MM.1S (cell line): ENCODE data around the gene PARP16.

Source experiments
- DNase-seq: peaks from one replicate; pipeline ENCODE4 v3.0.0-alpha.2; 2015
- H2AFZ ChIP-seq: fragments of 300-600 bp; sonication (generic); 2 replicates; pipeline ENCODE4 v1.6.0; 2016; ENCODE audit warnings: antibody characterized with exemption, low read length
- H3F3A ChIP-seq: fragments of 300-600 bp; sonication (generic); 2 replicates; pipeline ENCODE4 v1.6.1; 2016; ENCODE audit warnings: mild to moderate bottlenecking, antibody characterized with exemption, low read length, moderate library complexity, mixed read lengths; ENCODE audit not compliant: insufficient read depth
- H3K27ac ChIP-seq: fragments of 300-600 bp; sonication (generic); 2 replicates; pipeline ENCODE4 v1.5.1; 2016; ENCODE audit warnings: mild to moderate bottlenecking, low read length
- H3K27me3 ChIP-seq: fragments of 300-600 bp; sonication (generic); replicated peaks from 2 replicates; pipeline ENCODE4 v1.6.0; 2016; ENCODE audit warnings: low read length; ENCODE audit not compliant: insufficient read depth
- H3K36me3 ChIP-seq: fragments of 300-600 bp; sonication (generic); replicated peaks from 2 replicates; pipeline ENCODE4 v1.6.1; 2016; ENCODE audit warnings: mild to moderate bottlenecking, low read length, mixed read lengths; ENCODE audit not compliant: insufficient read depth
- H3K4me1 ChIP-seq: fragments of 300-600 bp; sonication (generic); 2 replicates; pipeline ENCODE4 v1.6.1; 2016; ENCODE audit warnings: low read length, mixed read lengths
- H3K4me2 ChIP-seq: fragments of 300-600 bp; sonication (generic); 2 replicates; pipeline ENCODE4 v1.6.0; 2016; ENCODE audit warnings: low read depth, low read length
- H3K4me3 ChIP-seq: fragments of 300-600 bp; sonication (generic); 2 replicates; pipeline ENCODE4 v1.5.1; 2016; ENCODE audit warnings: low read length, mixed read lengths
- H3K79me2 ChIP-seq: fragments of 300-600 bp; sonication (generic); 2 replicates; pipeline ENCODE4 v1.6.1; 2016; ENCODE audit warnings: mixed run types, low read length, mixed read lengths
- H3K9ac ChIP-seq: fragments of 300-600 bp; sonication (generic); 2 replicates; pipeline ENCODE4 v1.6.1; 2016; ENCODE audit warnings: low read length, mixed read lengths
- H3K9me2 ChIP-seq: fragments of 300-600 bp; sonication (generic); replicated peaks from 2 replicates; pipeline ENCODE4 v1.6.1; 2016; ENCODE audit warnings: mild to moderate bottlenecking, low read length, mixed read lengths; ENCODE audit not compliant: insufficient read depth
- H3K9me3 ChIP-seq: fragments of 300-600 bp; sonication (generic); replicated peaks from 2 replicates; pipeline ENCODE4 v1.6.1; 2016; ENCODE audit warnings: mild to moderate bottlenecking, low read length, mixed read lengths; ENCODE audit not compliant: insufficient read depth
- H4K20me1 ChIP-seq: fragments of 300-600 bp; sonication (generic); 2 replicates; pipeline ENCODE4 v1.6.1; 2016; ENCODE audit warnings: mild to moderate bottlenecking, low read length, moderate library complexity, mixed read lengths; ENCODE audit not compliant: insufficient read depth
- EZH2 ChIP-seq: fragments of 300-600 bp; sonication (generic); optimal IDR thresholded peaks from 2 replicates; pipeline ENCODE3; 2017; ENCODE audit warnings: low read depth, mild to moderate bottlenecking, antibody characterized with exemption, low read length, mixed read lengths
- EZH2phosphoT487 ChIP-seq: fragments of 300-600 bp; sonication (generic); IDR thresholded peaks from 2 replicates; pipeline ENCODE4 v1.6.1; 2018; ENCODE audit warnings: antibody characterized with exemption, low read length
- TF ChIP-seq, protein P1 (sequence below): fragments of 300-600 bp; sonication (generic); IDR thresholded peaks from 2 replicates; pipeline ENCODE4 v1.5.1; 2016; ENCODE audit warnings: antibody characterized with exemption, low read length, mixed read lengths

Gene PARP16

DNA sequence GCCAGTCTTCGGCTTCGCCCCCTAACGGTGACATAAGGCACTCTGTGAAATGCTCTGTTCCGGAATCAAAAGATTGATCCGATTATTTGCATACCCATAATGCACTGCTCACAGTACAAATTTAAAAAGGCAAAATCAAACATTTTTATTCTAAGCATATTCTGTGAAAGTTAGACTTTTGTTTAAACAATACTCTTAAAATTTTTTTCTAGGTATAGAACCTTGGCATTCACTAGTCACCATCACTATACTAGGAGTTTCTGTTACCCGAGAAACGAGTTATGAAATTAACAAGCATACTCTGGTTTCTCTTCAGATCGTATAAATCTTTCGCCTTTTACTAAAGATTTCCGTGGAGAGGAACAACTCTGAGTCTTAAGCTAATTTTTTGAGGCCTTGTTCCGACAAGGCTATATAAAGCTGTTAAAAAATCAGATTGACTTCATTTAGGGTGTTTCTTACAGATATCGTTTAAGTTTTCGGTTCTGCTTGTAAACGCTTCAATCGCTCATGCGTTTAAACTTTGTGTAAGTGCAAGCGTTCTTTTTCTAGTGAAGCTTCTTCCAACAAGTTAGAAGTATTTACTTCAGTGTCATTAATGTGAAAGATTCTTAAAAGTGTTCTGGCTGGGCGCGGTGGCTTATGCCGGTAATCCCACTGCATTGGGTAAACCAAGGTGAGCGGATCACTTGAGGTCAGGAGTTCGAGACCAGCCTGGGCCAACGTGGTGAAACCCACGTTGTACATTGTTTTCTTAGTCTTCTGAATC lies 17.9 kb upstream of the PARP16 start, which contains the start of gene RNU5B-1:
RNU5B-1 (plus strand) TSS at position 297 of the 769 bp plus-strand sequence.
- Histone ChIP-seq H3K27ac (peak within 1 kb of the TSS; percentile 65), H3K79me2 (no peaks in the 10 kb centered on the region), H3K4me2 (peak within 1 kb of the TSS; percentile 93), H3K4me3 (peak within 1 kb of the TSS; percentile 66), H3K27me3 (no peaks in the 10 kb centered on the region), H2AFZ (peak within 1 kb of the TSS; percentile 83), H3K9ac (peak within 1 kb of the TSS; percentile 72), H4K20me1 (no peaks in the 10 kb centered on the region), H3F3A (peaks cover 28% of the 10 kb centered on the region), H3K9me2 (no peaks in the 10 kb centered on the region), H3K9me3 (no peaks in the 10 kb centered on the region), H3K36me3 (no peaks in the 10 kb centered on the region), H3K4me1 (no peaks in the 10 kb centered on the region)
- peak; percentile 98 for DNase-seq
- TF ChIP-seq EZH2phosphoT487 (no peak), EZH2 (no peak)
- TF ChIP-seq, protein P1, sequence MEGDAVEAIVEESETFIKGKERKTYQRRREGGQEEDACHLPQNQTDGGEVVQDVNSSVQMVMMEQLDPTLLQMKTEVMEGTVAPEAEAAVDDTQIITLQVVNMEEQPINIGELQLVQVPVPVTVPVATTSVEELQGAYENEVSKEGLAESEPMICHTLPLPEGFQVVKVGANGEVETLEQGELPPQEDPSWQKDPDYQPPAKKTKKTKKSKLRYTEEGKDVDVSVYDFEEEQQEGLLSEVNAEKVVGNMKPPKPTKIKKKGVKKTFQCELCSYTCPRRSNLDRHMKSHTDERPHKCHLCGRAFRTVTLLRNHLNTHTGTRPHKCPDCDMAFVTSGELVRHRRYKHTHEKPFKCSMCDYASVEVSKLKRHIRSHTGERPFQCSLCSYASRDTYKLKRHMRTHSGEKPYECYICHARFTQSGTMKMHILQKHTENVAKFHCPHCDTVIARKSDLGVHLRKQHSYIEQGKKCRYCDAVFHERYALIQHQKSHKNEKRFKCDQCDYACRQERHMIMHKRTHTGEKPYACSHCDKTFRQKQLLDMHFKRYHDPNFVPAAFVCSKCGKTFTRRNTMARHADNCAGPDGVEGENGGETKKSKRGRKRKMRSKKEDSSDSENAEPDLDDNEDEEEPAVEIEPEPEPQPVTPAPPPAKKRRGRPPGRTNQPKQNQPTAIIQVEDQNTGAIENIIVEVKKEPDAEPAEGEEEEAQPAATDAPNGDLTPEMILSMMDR, result peak; percentile 94

DNA sequence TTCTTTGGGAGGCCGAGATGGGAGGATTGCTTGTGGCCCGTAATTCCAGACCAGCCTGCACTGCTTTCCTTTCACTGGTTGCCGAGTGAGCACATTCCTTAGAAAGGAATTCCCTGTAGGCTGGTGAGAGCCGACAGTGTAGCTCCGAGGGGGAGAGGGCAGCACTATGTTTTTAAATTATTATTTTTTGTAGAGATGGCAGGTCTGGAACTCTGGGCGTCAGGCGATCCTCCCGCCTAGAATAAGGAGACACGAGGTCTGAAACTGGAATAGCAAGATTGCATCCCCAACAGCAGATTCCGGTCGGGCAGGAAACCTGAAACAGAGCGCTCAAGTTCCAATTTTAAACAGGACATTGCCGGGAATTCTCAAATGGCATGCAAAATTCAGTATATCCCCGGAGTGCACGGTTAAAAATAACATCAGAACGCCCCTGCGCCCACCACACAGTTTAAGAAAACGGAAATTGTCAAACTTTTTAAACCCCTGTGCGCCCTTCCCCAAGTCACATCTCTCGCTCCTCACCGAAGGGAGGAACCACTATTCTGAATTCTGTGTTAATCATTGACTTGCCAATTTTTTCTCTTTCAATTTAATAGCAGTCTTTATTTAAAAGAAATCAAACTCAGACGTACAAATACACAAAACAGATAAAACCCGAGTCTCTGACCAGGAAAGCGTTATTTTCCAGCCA lies 17.2 kb upstream of the PARP16 start:
- Histone ChIP-seq H4K20me1 (no peaks in the 10 kb centered on the region), H3K4me1 (peaks cover 5% of the 10 kb centered on the region; the same call in 1 of the 2 replicates), H3K27me3 (no peaks in the 10 kb centered on the region), H3K9me2 (no peaks in the 10 kb centered on the region), H3F3A (peaks cover 35% of the 10 kb centered on the region), H3K9ac (peak overlapping the region; percentile 72; the same call in 1 of the 2 replicates), H3K4me3 (peak overlapping the region; percentile 66), H2AFZ (peak overlapping the region; percentile 83), H3K36me3 (no peaks in the 10 kb centered on the region), H3K79me2 (no peaks in the 10 kb centered on the region), H3K27ac (peak overlapping the region; percentile 65; the same call in 1 of the 2 replicates), H3K4me2 (peak overlapping the region; percentile 93), H3K9me3 (no peaks in the 10 kb centered on the region)
- TF ChIP-seq EZH2phosphoT487, result no peak
- TF ChIP-seq, protein P1, result no peak
- TF ChIP-seq EZH2, result no peak
- no peak for DNase-seq

DNA sequence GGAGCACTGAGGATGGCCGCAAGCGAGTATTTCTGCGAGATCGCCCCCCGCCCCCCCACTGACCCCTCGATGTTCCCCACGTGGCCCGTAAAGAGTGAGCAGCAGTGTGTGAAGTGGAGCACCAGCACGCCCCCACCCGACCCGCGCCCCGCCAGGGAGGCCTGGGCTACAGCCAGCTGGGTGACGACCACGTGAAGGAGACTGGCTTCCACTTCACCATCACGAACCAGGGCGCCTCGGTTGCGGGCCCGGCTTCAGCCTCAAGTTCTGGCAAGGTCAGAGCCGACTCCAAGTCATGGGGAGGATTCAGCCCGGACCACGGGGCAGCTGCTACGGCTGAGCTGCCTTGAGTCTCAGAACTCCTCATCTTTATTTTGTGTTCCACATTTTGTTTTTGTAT lies 15.4 kb upstream of the PARP16 start:
- no peaks in the 10 kb centered on the region for H3K36me3 ChIP-seq
- no peak overlapping the region for H3K9ac ChIP-seq
- peaks cover 45% of the 10 kb centered on the region for H3F3A ChIP-seq
- no peaks in the 10 kb centered on the region for H3K9me2 ChIP-seq
- no peaks in the 10 kb centered on the region for H4K20me1 ChIP-seq
- no peak overlapping the region for H3K4me2 ChIP-seq
- no peaks in the 10 kb centered on the region for H3K27me3 ChIP-seq
- H2AFZ ChIP-seq, result no peak overlapping the region
- no peak overlapping the region for H3K27ac ChIP-seq
- TF ChIP-seq, protein P1, result no peak
- TF ChIP-seq EZH2phosphoT487 (no peak), EZH2 (no peak)
- peaks cover 6% of the 10 kb centered on the region; the same call in 1 of the 2 replicates for H3K4me1 ChIP-seq
- H3K9me3 ChIP-seq, result no peaks in the 10 kb centered on the region
- no peak overlapping the region for H3K4me3 ChIP-seq
- no peaks in the 10 kb centered on the region for H3K79me2 ChIP-seq
- DNase-seq, result no peak
